SIG-M5 treated with dmso at 0.1 percent for 504 hours (cell line): Measurements from ENCODE around the gene AP3B2.
A peak's percentile ranks its signal among the peaks of the same experiment; 100 is the strongest.
"Not testable (repeated sequence)": the region's sequence is repeated elsewhere in the genome, so short reads cannot be mapped to it uniquely, and the experiment has no call there.

Experiments used
- DNase-seq: peaks from one replicate; lab custom pipeline; 2025; ENCODE audit not compliant: unreplicated experiment; lab: John Stamatoyannopoulos, UW

Gene AP3B2

GRCh38 chr15:82709421-82710207, at the start of gene AP3B2:
Gene AP3B2, minus strand, starts transcription at chr15:82709875. Its CDS starts 169 bp downstream, at chr15:82709706.
- DNase-seq = peak; percentile 69

GRCh38 chr15:82751308-82751707, 41.6 kb upstream of the AP3B2 start:
- DNase-seq = peak; percentile 73

DNA sequence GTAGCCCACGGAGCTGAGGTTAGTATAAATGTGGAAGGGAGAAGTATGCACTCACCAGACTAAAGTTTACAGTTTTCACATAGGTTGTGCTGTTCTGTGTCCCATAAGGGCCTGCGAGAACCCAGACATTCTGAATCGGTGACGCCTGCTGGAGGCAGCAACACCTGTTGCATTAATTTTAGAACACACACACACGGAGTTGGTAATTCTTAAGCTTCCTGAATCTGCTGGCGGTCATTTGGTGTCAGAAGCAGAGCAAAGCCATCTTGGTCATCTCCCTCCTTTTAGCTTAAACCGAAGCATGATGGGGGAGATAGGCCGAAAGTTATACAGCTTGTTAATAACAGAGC, 41.1 kb upstream of the AP3B2 start:
- DNase-seq = no peak

DNA sequence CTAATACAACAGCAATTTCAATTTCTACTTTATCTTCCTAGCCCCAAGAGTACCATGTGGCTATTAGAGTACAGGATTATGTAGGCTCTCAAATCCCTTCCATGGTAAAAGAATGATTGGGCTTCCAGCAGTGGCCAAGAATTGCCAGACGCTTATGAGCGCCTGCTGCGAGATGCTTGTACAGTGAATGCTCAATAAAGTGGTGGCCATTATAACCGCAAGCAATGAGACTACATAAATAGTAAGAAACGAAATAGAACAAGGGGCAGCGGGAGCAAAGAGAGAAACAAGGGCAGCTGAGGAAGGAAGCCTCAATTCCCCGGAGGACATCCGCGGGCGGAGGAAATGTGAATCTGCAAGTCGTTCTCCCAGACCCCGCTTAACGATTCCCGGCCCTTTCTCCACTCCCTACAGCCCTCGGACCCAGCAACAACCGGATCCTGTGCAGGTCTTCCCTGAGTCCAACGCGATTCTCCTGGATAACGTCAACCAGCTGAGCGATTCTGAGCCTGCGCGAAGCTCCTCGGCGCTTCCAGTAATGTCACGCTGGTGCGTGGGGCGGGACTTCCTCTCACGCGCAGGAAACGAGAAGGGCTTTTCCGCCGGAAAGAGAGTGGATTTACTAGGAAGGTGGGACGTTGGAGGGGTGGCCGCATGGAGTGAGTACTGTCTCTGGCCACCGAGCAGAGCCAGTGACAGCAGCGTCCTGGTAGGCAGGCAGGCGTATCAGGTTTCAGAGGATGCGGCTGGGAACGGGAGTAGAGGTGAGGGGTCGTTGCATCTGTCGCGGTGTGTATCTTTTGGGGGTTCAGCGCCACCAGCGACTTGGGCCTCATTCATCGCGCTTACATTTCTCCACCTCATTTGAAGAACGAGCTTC, 40.5 kb upstream of the AP3B2 start:
- peak; percentile 92 for DNase-seq

- DNase-seq = no peak
Measured at GRCh38 chr15:82748315-82748714, 38.6 kb upstream of the AP3B2 start.

DNA sequence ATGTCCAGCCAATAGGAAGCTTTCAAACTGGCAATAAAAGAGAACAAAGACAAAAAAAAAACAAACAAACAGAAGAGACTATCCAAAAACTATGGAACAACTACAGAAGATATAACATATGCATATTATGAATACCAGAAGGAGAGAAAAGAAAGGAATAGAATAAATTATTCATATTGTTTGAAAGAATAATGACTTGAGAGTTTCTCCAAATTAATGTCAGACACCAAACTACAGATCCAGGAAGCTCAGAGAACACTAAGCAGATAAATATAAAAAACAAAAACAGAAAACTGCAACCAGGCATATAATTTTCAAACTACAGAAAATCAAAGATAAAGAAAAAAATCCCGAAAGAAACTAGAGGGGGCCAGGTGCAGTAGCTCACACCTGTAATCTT, 34.1 kb upstream of the AP3B2 start:
- no peak for DNase-seq

- no peak for DNase-seq
Measured at GRCh38 chr15:82742134-82742533, 32.5 kb upstream of the AP3B2 start.

DNA sequence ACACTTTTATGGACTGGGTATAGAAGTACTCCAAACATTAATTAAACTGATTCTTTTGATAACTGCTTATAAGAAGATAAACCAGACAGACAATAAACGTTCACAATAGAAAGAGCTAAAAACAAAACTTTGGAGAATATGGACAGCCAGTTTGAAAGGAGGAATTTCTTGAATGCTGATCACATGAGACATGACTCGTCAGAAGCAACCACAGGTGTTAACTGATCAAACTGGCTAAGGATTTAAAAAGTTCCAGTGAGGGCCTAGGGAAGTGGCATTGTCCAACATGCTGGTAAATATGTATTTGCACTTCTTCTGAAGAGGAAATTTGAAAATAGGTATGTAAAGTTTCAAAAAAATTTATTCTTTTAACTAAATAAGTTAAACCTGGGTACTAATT, 29.4 kb upstream of the AP3B2 start:
- no peak for DNase-seq

DNA sequence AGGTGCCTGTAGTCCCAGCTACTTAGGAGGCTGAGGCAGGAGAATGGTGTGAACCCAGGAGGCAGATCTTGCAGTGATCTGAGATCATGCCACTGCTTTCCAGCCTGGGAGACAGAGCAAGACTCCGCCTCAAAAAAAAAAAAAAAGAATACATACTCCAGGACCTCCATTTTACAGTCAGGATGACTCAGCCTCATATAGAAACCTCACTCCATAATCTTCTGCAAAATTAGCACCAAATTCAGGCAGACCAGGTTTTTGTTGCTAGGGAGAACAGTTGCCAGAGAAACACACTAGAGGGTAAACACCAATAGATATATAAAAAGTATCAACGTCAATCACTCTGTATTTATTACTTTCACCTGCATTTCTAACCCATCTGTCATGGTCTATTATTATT, 28.3 kb upstream of the AP3B2 start:
- DNase-seq = no peak

- DNase-seq = no peak
Measured at GRCh38 chr15:82731527-82731926, 21.9 kb upstream of the AP3B2 start.

DNA sequence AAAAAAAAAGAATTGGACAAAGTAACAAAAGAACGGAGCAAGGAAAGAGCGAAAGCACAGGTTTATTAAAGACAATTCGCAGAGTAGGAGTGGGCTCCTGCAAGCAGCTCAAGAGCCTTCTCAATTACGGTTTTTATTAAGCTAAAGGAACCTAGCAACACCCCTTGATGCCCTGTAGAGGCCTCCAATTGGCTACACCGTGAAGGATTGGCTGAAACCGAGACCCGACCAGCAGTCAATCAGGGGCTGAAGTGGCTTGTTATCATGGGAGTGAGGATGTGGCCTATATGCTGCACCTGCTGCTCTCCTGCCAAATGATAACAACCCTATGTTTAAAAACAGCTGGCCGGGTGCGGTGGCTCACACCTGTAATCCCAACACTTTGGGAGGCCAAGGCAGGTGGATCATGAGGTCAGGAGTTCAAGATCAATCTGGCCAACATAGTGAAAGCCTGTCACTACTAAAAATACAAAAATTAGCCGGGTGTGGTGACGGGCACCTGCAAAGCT, 20.4 kb upstream of the AP3B2 start:
- DNase-seq = no peak

DNA sequence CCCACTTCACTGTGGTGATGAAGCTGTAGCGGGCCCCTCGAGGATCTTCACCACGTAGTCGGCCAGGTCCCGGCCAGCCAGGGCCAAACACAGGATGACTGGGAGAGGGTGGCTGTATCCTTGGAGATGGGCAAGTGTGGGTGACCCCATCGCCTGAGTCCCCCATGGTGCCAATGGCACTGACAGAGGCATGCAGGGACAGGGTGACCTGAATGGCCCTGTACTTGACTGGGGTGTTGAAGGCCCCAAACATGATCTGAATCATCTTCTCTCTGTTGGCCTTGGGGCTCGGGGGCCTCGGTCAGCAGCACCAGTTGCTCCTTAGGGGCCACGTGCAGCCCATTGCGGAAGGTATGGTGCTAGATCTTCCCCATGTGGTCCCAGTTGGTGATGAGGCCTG, 17.1 kb upstream of the AP3B2 start:
- no peak for DNase-seq

- no peak for DNase-seq
Measured at GRCh38 chr15:82715003-82715402, 5.3 kb upstream of the AP3B2 start.

GRCh38 chr15:82714016-82714415, 4.3 kb upstream of the AP3B2 start:
- no peak for DNase-seq

- no peak for DNase-seq
Measured at GRCh38 chr15:82712036-82712435, 2.4 kb upstream of the AP3B2 start.

DNA sequence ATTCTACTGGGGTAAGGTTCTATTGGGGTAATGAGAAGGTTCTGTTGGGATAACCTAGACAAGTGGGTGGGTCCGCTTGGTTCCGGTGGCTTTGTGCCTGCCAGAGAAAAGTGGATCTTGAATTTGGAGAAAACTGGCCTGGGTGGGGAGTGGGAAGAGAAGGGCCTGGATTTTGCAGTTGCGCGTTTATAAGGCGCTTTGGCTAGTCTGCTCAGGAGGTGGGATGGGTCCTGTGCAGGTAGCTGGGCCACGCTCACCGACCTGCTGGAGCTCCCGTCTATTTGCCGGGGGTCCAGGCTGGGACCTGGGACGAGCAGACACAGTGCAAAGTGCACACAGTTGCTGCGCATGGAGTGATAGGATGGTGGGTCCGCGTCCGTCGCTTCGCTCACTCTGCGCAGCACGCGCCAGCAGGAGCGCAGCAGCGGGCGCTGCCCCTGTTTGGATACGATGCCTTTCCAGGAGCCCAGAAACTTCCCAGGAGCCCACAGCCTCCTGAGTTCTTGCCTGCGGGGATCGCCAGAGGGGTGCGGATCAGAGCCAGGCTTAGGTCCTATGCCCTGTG, 1.3 kb upstream of the AP3B2 start:
- no peak for DNase-seq

DNA sequence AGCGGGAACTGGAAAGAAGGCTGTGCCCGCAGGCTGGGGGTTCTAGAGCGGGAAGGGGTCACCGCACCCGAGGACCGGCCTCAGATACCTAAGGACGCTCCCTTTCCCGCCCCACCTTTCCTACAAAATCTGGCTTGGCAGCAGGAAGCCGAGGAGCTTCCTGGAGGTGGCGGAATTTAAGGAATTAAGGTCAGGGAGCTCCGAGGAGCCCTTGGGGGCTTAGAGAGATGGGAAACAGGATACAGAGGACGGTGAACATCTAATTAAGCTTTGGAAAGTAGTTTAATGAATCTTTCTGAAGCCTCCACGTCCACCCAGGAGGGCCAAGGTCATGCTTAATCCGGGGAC, 507 bp upstream of the AP3B2 start:
- DNase-seq = no peak

DNA sequence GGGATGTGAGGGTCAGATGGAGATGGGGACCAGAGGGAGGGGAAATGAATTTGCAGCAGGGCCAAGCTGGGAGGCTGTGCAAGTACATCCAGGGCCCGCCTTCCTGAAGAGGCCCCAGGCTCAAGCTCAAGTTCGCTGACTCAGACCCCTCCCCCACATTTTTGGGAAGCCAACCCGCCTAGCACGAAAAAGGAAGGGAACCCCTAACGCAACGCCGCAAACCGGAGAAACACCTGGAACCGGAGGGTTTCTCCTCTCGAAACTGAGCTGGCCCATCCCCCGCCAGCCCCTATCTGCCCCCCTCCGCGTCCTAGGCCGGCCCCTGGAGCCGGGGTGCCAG, 624 bp downstream of the AP3B2 start:
- DNase-seq = peak; percentile 41

GRCh38 chr15:82705856-82706255, 3.8 kb downstream of the AP3B2 start:
- not testable (repeated sequence) for DNase-seq

- DNase-seq = no peak
Measured at GRCh38 chr15:82699726-82700125, 9.9 kb downstream of the AP3B2 start.

DNA sequence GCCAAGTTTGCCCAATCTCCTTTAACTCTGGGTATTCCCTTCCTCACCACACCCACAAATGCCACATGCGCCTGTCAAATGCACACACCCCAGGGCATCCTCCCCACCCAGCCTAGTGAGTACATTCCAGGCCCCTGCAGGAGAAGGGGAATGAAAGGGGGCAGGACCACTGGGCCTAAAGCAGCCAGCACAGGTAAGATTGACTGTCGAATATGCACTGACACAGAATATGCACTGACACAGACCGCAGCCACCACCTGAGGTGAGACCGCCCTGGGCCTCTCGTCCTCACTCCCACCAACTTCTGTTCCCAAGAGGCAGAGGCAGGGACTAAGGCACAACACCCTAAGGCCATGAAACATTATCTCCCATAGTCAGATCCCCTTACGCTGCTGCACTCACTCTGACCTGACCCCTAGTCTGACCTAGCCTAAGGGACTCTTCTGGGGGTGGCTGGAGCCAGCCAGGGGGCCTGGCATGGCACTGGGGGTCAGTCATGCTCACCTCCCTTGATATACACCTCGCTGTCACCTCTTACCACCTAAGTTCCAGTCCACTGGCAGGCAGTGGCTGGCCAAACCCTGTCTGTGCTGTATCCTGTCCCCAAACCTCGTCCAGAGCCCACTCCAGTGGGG, 10.8 kb downstream of the AP3B2 start:
- no peak for DNase-seq
